HUES64 (cell line): ENCODE results near the gene UGGT1.

Experiments
- H3K27ac ChIP-seq: 2 replicates; pipeline ENCODE4 v1.7.0; 2013; ENCODE audit warnings: low read depth, low read length, inconsistent platforms
- H3K27me3 ChIP-seq: 2 replicates; pipeline ENCODE4 v1.6.1; 2013; ENCODE audit warnings: mild to moderate bottlenecking, low read length; ENCODE audit not compliant: insufficient read depth
- H3K36me3 ChIP-seq: 2 replicates; pipeline ENCODE4 v1.6.1; 2013; ENCODE audit warnings: mild to moderate bottlenecking, low read length; ENCODE audit not compliant: insufficient read depth
- H3K4me1 ChIP-seq: 2 replicates; pipeline ENCODE4 v1.6.1; 2013; ENCODE audit warnings: mild to moderate bottlenecking, low read length, moderate library complexity; ENCODE audit not compliant: insufficient read depth
- H3K4me3 ChIP-seq: 2 replicates; pipeline ENCODE4 v1.5.1; 2013; ENCODE audit warnings: mild to moderate bottlenecking, low read length, moderate library complexity
- H3K9ac ChIP-seq: 2 replicates; pipeline ENCODE4 v1.6.1; 2013; ENCODE audit warnings: mild to moderate bottlenecking, low read depth, low read length
- H3K9me3 ChIP-seq: 2 replicates; pipeline ENCODE4 v1.6.1; 2013; ENCODE audit warnings: low read depth, low read length; ENCODE audit not compliant: insufficient read depth
- WGBS: fragments of 150-250, 120-280 bp; methylation state at CpG from one replicate; pipeline ENCODE4 v1.1.7; 2013; ENCODE audit warnings: missing lambda C conversion rate; 5-methylcytosine and 5-hydroxymethylcytosine counted together

Gene UGGT1

GRCh38 chr2:128109243-128109642 lies 18.2 kb downstream of the UGGT1 start:
- no peaks in the 10 kb centered on the region for H3K9me3 ChIP-seq
- no peak overlapping the region for H3K4me3 ChIP-seq
- no peak overlapping the region for H3K9ac ChIP-seq
- no peak overlapping the region for H3K27ac ChIP-seq
- H3K36me3 ChIP-seq: peaks cover 57% of the 10 kb centered on the region
- no peaks in the 10 kb centered on the region for H3K4me1 ChIP-seq
- H3K27me3 ChIP-seq: no peaks in the 10 kb centered on the region
- WGBS: 95% methylated on average over 4 of the region's 4 CpGs

- no peak overlapping the region for H3K4me3 ChIP-seq
- H3K36me3 ChIP-seq: peaks cover 80% of the 10 kb centered on the region
- H3K9me3 ChIP-seq: no peaks in the 10 kb centered on the region
- H3K4me1 ChIP-seq: no peaks in the 10 kb centered on the region
- H3K9ac ChIP-seq: no peak overlapping the region
- no peak overlapping the region for H3K27ac ChIP-seq
- H3K27me3 ChIP-seq: no peaks in the 10 kb centered on the region
- 82% methylated on average over 7 of the region's 8 CpGs for WGBS
Observed at GRCh38 chr2:128115921-128116623, 25.1 kb downstream of the UGGT1 start.

GRCh38 chr2:128134573-128134972 lies 43.6 kb downstream of the UGGT1 start:
- H3K4me1 ChIP-seq: no peaks in the 10 kb centered on the region

GRCh38 chr2:128137094-128137616 lies 46.2 kb downstream of the UGGT1 start:
- WGBS: 90% methylated on average over 3 of the region's 3 CpGs

More at GRCh38 chr2:128134573-128134972, 43.6 kb downstream of the UGGT1 start:
- Histone ChIP-seq H3K36me3 (peaks cover 88% of the 10 kb centered on the region), H3K27ac (no peak overlapping the region), H3K9ac (no peak overlapping the region), H3K27me3 (no peaks in the 10 kb centered on the region), H3K4me3 (no peak overlapping the region), H3K9me3 (no peaks in the 10 kb centered on the region)
- 97% methylated on average over 5 of the region's 5 CpGs for WGBS

GRCh38 chr2:128139624-128140023 lies 48.6 kb downstream of the UGGT1 start:
- Histone ChIP-seq H3K27ac (no peak overlapping the region), H3K4me3 (no peak overlapping the region), H3K9me3 (no peaks in the 10 kb centered on the region), H3K36me3 (peaks cover 81% of the 10 kb centered on the region), H3K9ac (no peak overlapping the region), H3K27me3 (no peaks in the 10 kb centered on the region), H3K4me1 (no peaks in the 10 kb centered on the region)
- WGBS: 96% methylated on average over 9 of the region's 9 CpGs

More at GRCh38 chr2:128137094-128137616, 46.2 kb downstream of the UGGT1 start:
- H3K9me3 ChIP-seq: no peaks in the 10 kb centered on the region
- H3K9ac ChIP-seq: no peak overlapping the region
- H3K4me3 ChIP-seq: no peak overlapping the region
- H3K36me3 ChIP-seq: peaks cover 84% of the 10 kb centered on the region
- no peaks in the 10 kb centered on the region for H3K27me3 ChIP-seq
- no peak overlapping the region for H3K27ac ChIP-seq
- no peaks in the 10 kb centered on the region for H3K4me1 ChIP-seq

- Histone ChIP-seq H3K4me3 (no peak overlapping the region), H3K27ac (no peak overlapping the region), H3K27me3 (no peaks in the 10 kb centered on the region), H3K9ac (no peak overlapping the region), H3K9me3 (no peaks in the 10 kb centered on the region), H3K36me3 (peaks cover 77% of the 10 kb centered on the region), H3K4me1 (no peaks in the 10 kb centered on the region)
- WGBS: 96% methylated on average over 3 of the region's 3 CpGs
Observed at GRCh38 chr2:128145651-128146050, 54.7 kb downstream of the UGGT1 start.

GRCh38 chr2:128153786-128154185 lies 62.8 kb downstream of the UGGT1 start:
- Histone ChIP-seq H3K4me3 (no peak overlapping the region), H3K4me1 (no peaks in the 10 kb centered on the region), H3K36me3 (peaks cover 86% of the 10 kb centered on the region), H3K27ac (no peak overlapping the region), H3K27me3 (no peaks in the 10 kb centered on the region), H3K9me3 (no peaks in the 10 kb centered on the region), H3K9ac (no peak overlapping the region)
- WGBS: 97% methylated on average over 2 of the region's 3 CpGs

- 97% methylated on average over 4 of the region's 4 CpGs for WGBS
- Histone ChIP-seq H3K4me3 (no peak overlapping the region), H3K27me3 (no peaks in the 10 kb centered on the region), H3K36me3 (peaks cover 87% of the 10 kb centered on the region), H3K4me1 (no peaks in the 10 kb centered on the region), H3K27ac (no peak overlapping the region), H3K9me3 (no peaks in the 10 kb centered on the region), H3K9ac (no peak overlapping the region)
Observed at GRCh38 chr2:128154225-128154624, 63.2 kb downstream of the UGGT1 start.

GRCh38 chr2:128155970-128156369 lies 65.0 kb downstream of the UGGT1 start:
- WGBS: 96% methylated on average over 9 of the region's 9 CpGs
- Histone ChIP-seq H3K36me3 (peaks cover 95% of the 10 kb centered on the region), H3K4me3 (no peak overlapping the region), H3K4me1 (no peaks in the 10 kb centered on the region), H3K27me3 (no peaks in the 10 kb centered on the region), H3K27ac (no peak overlapping the region), H3K9ac (no peak overlapping the region), H3K9me3 (no peaks in the 10 kb centered on the region)

- Histone ChIP-seq H3K4me1 (no peaks in the 10 kb centered on the region), H3K36me3 (peaks cover 96% of the 10 kb centered on the region), H3K9ac (no peak overlapping the region), H3K27me3 (no peaks in the 10 kb centered on the region), H3K9me3 (no peaks in the 10 kb centered on the region), H3K27ac (no peak overlapping the region), H3K4me3 (no peak overlapping the region)
- 100% methylated on average over 1 of the region's 3 CpGs for WGBS
Observed at GRCh38 chr2:128156812-128157211, 65.8 kb downstream of the UGGT1 start.

- peaks cover 95% of the 10 kb centered on the region for H3K36me3 ChIP-seq
- H3K27ac ChIP-seq: no peak overlapping the region
- 96% methylated on average over 3 of the region's 3 CpGs for WGBS
- no peaks in the 10 kb centered on the region for H3K9me3 ChIP-seq
- no peaks in the 10 kb centered on the region for H3K4me1 ChIP-seq
- no peak overlapping the region for H3K9ac ChIP-seq
- no peaks in the 10 kb centered on the region for H3K27me3 ChIP-seq
- H3K4me3 ChIP-seq: no peak overlapping the region
Observed at GRCh38 chr2:128157644-128158043, 66.6 kb downstream of the UGGT1 start.
